Smooth muscle cell (in vitro differentiated cells): ENCODE data around the gene ADAM15. TPM values are rescaled to one million over a fixed set of nuclear protein-coding genes. Genes with fewer than 3 reads are reported as not detected.

ENCODE experiments used
- DNase-seq: peaks from one replicate; lab custom pipeline; 2025; ENCODE audit not compliant: unreplicated experiment; lab: John Stamatoyannopoulos, UW
- H2AFZ ChIP-seq: fragments of 200-600 bp; sonication (generic); 2 replicates; pipeline ENCODE4 v1.6.0; 2016; ENCODE audit warnings: antibody characterized with exemption, low read depth, mild to moderate bottlenecking
- H3F3A ChIP-seq: fragments of 200-600 bp; sonication (generic); 2 replicates; pipeline ENCODE4 v1.6.0; 2017; ENCODE audit warnings: antibody characterized with exemption, low read depth
- H3K27ac ChIP-seq: fragments of 200-600 bp; sonication (generic); 2 replicates; pipeline ENCODE4 v1.5.1; 2016; ENCODE audit warnings: low read depth, mild to moderate bottlenecking
- H3K27me3 ChIP-seq: fragments of 200-600 bp; sonication (generic); 2 replicates; pipeline ENCODE4 v1.6.1; 2016; ENCODE audit warnings: low read depth, mild to moderate bottlenecking
- H3K36me3 ChIP-seq: fragments of 200-600 bp; sonication (generic); 2 replicates; pipeline ENCODE4 v1.5.1; 2016; ENCODE audit warnings: low read depth
- H3K4me1 ChIP-seq: fragments of 200-600 bp; sonication (generic); 2 replicates; pipeline ENCODE4 v1.5.1; 2016; ENCODE audit warnings: low read depth
- H3K4me2 ChIP-seq: fragments of 200-600 bp; sonication (generic); 2 replicates; pipeline ENCODE4 v1.6.0; 2016; ENCODE audit warnings: mild to moderate bottlenecking
- H3K4me3 ChIP-seq: fragments of 200-600 bp; sonication (generic); 2 replicates; pipeline ENCODE4 v1.5.1; 2016; ENCODE audit warnings: mild to moderate bottlenecking
- H3K79me2 ChIP-seq: fragments of 200-600 bp; sonication (generic); 2 replicates; pipeline ENCODE4 v1.6.0; 2016; ENCODE audit warnings: low read depth, mild to moderate bottlenecking
- H3K9ac ChIP-seq: fragments of 200-600 bp; sonication (generic); 2 replicates; pipeline ENCODE4 v1.6.0; 2016; ENCODE audit warnings: low read depth
- H3K9me3 ChIP-seq: fragments of 200-600 bp; sonication (generic); replicated peaks from 2 replicates; pipeline ENCODE4 v1.5.1; 2016; ENCODE audit warnings: low read depth
- H4K20me1 ChIP-seq: fragments of 200-600 bp; sonication (generic); 2 replicates; pipeline ENCODE4 v1.6.0; 2016; ENCODE audit warnings: low read depth
- WGBS: methylation state at CpG from one replicate; pipeline ENCODE4 v1.1.7; 2016; ENCODE audit warnings: low lambda C conversion rate; 5-methylcytosine and 5-hydroxymethylcytosine counted together
- polyA plus RNA-seq: library from polyadenylated mRNA; unstranded; fragments of >200 nt; fragmentation: Nextera tagmentation; extraction: Ambion mirVana; gene quantifications from 2 replicates; pipeline ENCODE4 v1.2.1, GENCODE V29; 2016
- total RNA-seq: library from RNA; depleted of rRNA; stranded (reverse); fragments of >200 nt; gene quantifications from 2 replicates; pipeline ENCODE4 v1.2.3, GENCODE V29; 2014
- TF ChIP-seq, protein P1 (sequence below): fragments of 200-600 bp; sonication (generic); IDR thresholded peaks from 2 replicates; pipeline ENCODE4 v1.5.1; 2017; ENCODE audit warnings: borderline replicate concordance, mild to moderate bottlenecking, antibody characterized with exemption; ENCODE audit not compliant: insufficient read depth, poor library complexity, severe bottlenecking

Gene ADAM15
- total and polyA plus RNA-seq, 2 experiments from 2014 or later, result 41.2 to 45.4 TPM

DNA sequence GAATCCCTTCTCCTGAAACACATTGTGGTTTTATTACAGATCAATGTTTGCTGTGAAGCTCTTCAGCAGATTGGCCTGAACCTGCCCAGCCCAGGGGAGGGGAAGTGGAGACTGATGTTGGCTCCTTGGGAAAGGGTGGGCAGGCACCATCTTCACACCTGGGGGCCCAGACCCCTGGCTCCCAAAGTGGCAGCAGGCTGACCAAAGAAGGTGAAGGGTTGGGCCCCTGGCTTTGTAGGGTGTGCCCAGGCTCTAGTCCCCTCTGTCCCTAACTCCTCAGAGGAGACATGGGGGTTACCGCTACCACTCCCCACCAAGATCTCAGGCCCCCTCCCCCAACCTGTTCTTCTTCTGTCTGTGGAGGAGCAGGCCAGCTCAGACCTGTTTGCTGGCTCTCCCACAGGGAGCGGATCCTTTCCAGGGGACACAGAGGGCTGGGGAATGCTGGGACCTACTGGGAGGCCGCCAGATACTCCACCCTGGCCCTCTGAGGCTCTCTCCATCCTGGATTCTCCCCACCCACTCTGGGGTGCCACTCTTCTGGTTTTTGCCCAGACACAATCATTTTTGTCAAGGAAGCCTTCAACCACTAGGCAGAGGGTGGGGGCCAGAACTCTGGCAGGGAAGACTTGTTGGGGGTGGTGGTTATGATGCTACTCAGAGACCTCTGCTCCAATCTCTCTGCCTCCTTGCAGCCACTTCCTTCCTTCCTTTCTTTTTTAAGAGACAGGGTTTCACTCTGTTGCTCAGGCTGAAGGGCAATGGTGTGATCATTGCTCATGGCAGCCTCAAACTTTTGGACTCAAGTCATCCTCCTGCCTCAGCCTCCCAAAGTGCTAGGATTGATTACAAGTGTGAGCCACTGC lies 22.5 kb downstream of the ADAM15 start:
- no peak overlapping the region for H3K4me3 ChIP-seq
- peaks cover 16% of the 10 kb centered on the region for H3K27me3 ChIP-seq
- H3K9ac ChIP-seq, result no peak overlapping the region
- TF ChIP-seq, protein P1, sequence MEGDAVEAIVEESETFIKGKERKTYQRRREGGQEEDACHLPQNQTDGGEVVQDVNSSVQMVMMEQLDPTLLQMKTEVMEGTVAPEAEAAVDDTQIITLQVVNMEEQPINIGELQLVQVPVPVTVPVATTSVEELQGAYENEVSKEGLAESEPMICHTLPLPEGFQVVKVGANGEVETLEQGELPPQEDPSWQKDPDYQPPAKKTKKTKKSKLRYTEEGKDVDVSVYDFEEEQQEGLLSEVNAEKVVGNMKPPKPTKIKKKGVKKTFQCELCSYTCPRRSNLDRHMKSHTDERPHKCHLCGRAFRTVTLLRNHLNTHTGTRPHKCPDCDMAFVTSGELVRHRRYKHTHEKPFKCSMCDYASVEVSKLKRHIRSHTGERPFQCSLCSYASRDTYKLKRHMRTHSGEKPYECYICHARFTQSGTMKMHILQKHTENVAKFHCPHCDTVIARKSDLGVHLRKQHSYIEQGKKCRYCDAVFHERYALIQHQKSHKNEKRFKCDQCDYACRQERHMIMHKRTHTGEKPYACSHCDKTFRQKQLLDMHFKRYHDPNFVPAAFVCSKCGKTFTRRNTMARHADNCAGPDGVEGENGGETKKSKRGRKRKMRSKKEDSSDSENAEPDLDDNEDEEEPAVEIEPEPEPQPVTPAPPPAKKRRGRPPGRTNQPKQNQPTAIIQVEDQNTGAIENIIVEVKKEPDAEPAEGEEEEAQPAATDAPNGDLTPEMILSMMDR, result no peak
- no peak overlapping the region for H3K27ac ChIP-seq
- H3K9me3 ChIP-seq, result no peaks in the 10 kb centered on the region
- H3K4me2 ChIP-seq, result no peak overlapping the region
- H3F3A ChIP-seq, result no peaks in the 10 kb centered on the region
- H3K4me1 ChIP-seq, result peaks cover 15% of the 10 kb centered on the region
- H3K79me2 ChIP-seq, result no peaks in the 10 kb centered on the region
- no peak overlapping the region for H2AFZ ChIP-seq
- no peaks in the 10 kb centered on the region for H3K36me3 ChIP-seq
- DNase-seq, result no peak
- 96% methylated on average over 3 of the region's 3 CpGs for WGBS
- H4K20me1 ChIP-seq, result peaks cover 12% of the 10 kb centered on the region

DNA sequence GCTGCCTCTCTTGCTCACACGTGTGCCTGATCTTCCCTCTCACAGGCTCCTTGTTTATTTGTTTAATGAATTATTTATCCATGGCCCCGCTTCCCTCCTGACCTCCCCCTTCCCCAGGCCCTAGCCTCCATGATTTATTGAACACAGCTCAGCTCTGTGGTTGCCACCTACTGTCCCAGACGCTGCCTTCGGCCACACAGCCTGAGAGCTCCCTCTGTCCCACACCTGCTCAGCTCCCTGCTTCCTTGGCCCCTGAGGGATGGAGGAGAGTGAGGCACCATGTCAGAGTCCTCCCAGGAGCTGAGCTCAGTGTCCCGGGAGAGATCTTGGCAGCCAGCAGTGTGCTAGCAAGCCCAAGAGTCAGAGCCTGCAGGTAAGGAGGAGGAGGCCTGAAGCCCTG lies 24.4 kb downstream of the ADAM15 start:
- no peak overlapping the region for H2AFZ ChIP-seq
- H3K27me3 ChIP-seq, result peaks cover 33% of the 10 kb centered on the region
- TF ChIP-seq, protein P1, result no peak
- peaks cover 25% of the 10 kb centered on the region for H3K4me1 ChIP-seq
- no peaks in the 10 kb centered on the region for H3K79me2 ChIP-seq
- no peaks in the 10 kb centered on the region for H3K9me3 ChIP-seq
- no peak for DNase-seq
- no peaks in the 10 kb centered on the region for H3K36me3 ChIP-seq
- H3K9ac ChIP-seq, result no peak overlapping the region
- 78% methylated on average over 5 of the region's 5 CpGs for WGBS
- H3K4me2 ChIP-seq, result no peak overlapping the region
- no peaks in the 10 kb centered on the region for H3F3A ChIP-seq
- no peak overlapping the region for H3K4me3 ChIP-seq
- H3K27ac ChIP-seq, result no peak overlapping the region
- H4K20me1 ChIP-seq, result peaks cover 6% of the 10 kb centered on the region

DNA sequence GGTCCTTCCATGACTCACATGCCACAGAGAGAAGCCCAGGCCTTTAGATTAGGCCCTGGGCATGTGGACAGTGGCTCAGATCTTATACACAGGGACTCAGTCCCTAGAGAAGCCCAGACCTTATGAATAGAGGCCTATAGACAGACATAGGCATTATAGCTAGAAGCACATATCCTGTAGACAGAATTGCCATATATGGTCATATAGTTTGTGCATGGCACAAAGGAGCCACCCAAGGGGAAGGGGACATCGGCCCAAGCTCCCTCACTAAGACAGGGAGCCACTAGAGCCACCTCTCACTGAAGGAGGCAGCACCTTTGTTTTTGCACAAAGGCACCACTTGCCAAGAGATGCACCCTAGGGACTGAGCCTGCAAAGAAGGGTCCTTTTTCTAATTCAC lies 25.3 kb downstream of the ADAM15 start:
- Histone ChIP-seq H3K9me3 (no peaks in the 10 kb centered on the region), H3K4me2 (no peak overlapping the region), H3F3A (peaks cover 5% of the 10 kb centered on the region), H3K4me3 (no peak overlapping the region), H3K4me1 (peaks cover 26% of the 10 kb centered on the region), H3K27ac (no peak overlapping the region), H3K9ac (no peak overlapping the region), H3K36me3 (no peaks in the 10 kb centered on the region), H3K27me3 (peaks cover 42% of the 10 kb centered on the region), H2AFZ (no peak overlapping the region), H4K20me1 (peaks cover 11% of the 10 kb centered on the region), H3K79me2 (no peaks in the 10 kb centered on the region)
- TF ChIP-seq, protein P1, result no peak
- DNase-seq, result no peak
- WGBS, result 83% methylated on average over 1 of the region's 1 CpG
